Endodermal cell (in vitro differentiated cells): ENCODE measurements around the gene PDE6D. TPM values are rescaled to one million over a fixed set of nuclear protein-coding genes. Genes with fewer than 3 reads are reported as not detected.

ENCODE experiments used
- DNase-seq: peaks from one replicate; pipeline ENCODE4 v3.0.0-alpha.2; 2017
- H3K27ac ChIP-seq: 2 replicates; pipeline ENCODE4 v1.5.1; 2013; ENCODE audit warnings: mild to moderate bottlenecking, low read depth, low read length, moderate library complexity
- H3K27me3 ChIP-seq: 2 replicates; pipeline ENCODE4 v1.6.1; 2013; ENCODE audit warnings: mild to moderate bottlenecking, low read length, moderate library complexity; ENCODE audit not compliant: insufficient read depth, control insufficient read depth, poor library complexity, severe bottlenecking
- H3K36me3 ChIP-seq: 2 replicates; pipeline ENCODE4 v1.7.0; 2013; ENCODE audit warnings: mild to moderate bottlenecking, low read length, moderate library complexity; ENCODE audit not compliant: control insufficient read depth, insufficient read depth
- H3K4me1 ChIP-seq: one replicate; pipeline ENCODE4 v1.7.0; 2013; ENCODE audit warnings: low read length; ENCODE audit not compliant: control insufficient read depth, insufficient read depth
- H3K4me3 ChIP-seq: 2 replicates; pipeline ENCODE4 v1.5.1; 2013; ENCODE audit warnings: mild to moderate bottlenecking, low read length, moderate library complexity
- H3K9ac ChIP-seq: 2 replicates; pipeline ENCODE4 v1.6.1; 2013; ENCODE audit warnings: mild to moderate bottlenecking, low read length, moderate library complexity; ENCODE audit not compliant: poor library complexity, severe bottlenecking; ENCODE audit errors: extremely low read depth
- H3K9me3 ChIP-seq: 2 replicates; pipeline ENCODE4 v1.6.1; 2013; ENCODE audit warnings: mild to moderate bottlenecking, low read length, moderate library complexity; ENCODE audit not compliant: control insufficient read depth
- H3K27ac Mint-ChIP-seq: 2 replicates; pipeline ENCODE4 v1.8.0; 2020; ENCODE audit warnings: mixed read lengths
- H3K27me3 Mint-ChIP-seq: 2 replicates; pipeline ENCODE4 v1.8.0; 2021; ENCODE audit warnings: mild to moderate bottlenecking, mixed read lengths; ENCODE audit not compliant: insufficient read depth
- H3K36me3 Mint-ChIP-seq: 2 replicates; pipeline ENCODE4 v1.8.0; 2020; ENCODE audit warnings: low read depth, mixed read lengths
- H3K4me1 Mint-ChIP-seq: 2 replicates; pipeline ENCODE4 v1.8.0; 2020; ENCODE audit warnings: mixed read lengths
- H3K4me3 Mint-ChIP-seq: 2 replicates; pipeline ENCODE4 v1.8.0; 2020; ENCODE audit warnings: mild to moderate bottlenecking, moderate library complexity, mixed read lengths
- H3K9me3 Mint-ChIP-seq: 2 replicates; pipeline ENCODE4 v1.8.0; 2020; ENCODE audit warnings: mild to moderate bottlenecking, mixed read lengths
- CTCF ChIP-seq: fragments of 200-600 bp; sonication (generic); conservative IDR thresholded peaks from 2 replicates; pipeline ENCODE4 v1.5.0; 2021; ENCODE audit warnings: antibody characterized with exemption, mild to moderate bottlenecking
- WGBS, 2 experiments: methylation state at CpG; one replicate each; pipeline versions ENCODE4 v1.1.5 to v1.1.7; 2013; ENCODE audit warnings: missing lambda C conversion rate in 2 of 2, mixed read lengths in 1 of 2; ENCODE audit not compliant: insufficient coverage in 1 of 2, insufficient read length in 1 of 2; 5-methylcytosine and 5-hydroxymethylcytosine counted together
- total RNA-seq, 2 donors: library from RNA; stranded (reverse); fragmentation: NEBNext Ultra II Directional in 1 of 2; extraction: Animal tissue kit (Norgen Biotek cat#: 25700) in 1 of 2; gene quantifications; 2 replicates in 1 of 2; 3 replicates in 1 of 2; pipeline ENCODE4 v1.2.1, GENCODE V29; 2021

The PDE6D gene
- total RNA-seq, 2 donors from 2014 or later = 24.7 to 25.5 TPM

GRCh38 chr2:231715988-231716616 lies 65.0 kb downstream of the PDE6D start:
- Histone ChIP-seq H3K36me3 (peaks cover 31% of the 10 kb centered on the region), H3K4me3 (no peak overlapping the region), H3K27ac (peak overlapping the region; percentile 65), H3K9me3 (no peaks in the 10 kb centered on the region), H3K4me1 (no peaks in the 10 kb centered on the region), H3K27me3 (no peaks in the 10 kb centered on the region), H3K9ac (no peak overlapping the region)
- H3K36me3 Mint-ChIP-seq = peaks cover 26% of the 10 kb centered on the region
- WGBS, 2 experiments = 77 to 86% methylated on average over 6 to 8 of the region's 8 CpGs
- no peaks in the 10 kb centered on the region for H3K27me3 Mint-ChIP-seq
- H3K9me3 Mint-ChIP-seq = no peaks in the 10 kb centered on the region
- DNase-seq = peak; percentile 62
- H3K27ac Mint-ChIP-seq = peak overlapping the region; percentile 91
- H3K4me1 Mint-ChIP-seq = peaks cover 19% of the 10 kb centered on the region
- no peak overlapping the region for H3K4me3 Mint-ChIP-seq
- TF ChIP-seq CTCF = no peak

GRCh38 chr2:231715499-231715837 lies 65.6 kb downstream of the PDE6D start:
- Histone ChIP-seq H3K36me3 (peaks cover 37% of the 10 kb centered on the region), H3K9me3 (no peaks in the 10 kb centered on the region), H3K4me3 (no peak overlapping the region), H3K27ac (no peak overlapping the region), H3K4me1 (no peaks in the 10 kb centered on the region), H3K9ac (no peak overlapping the region), H3K27me3 (no peaks in the 10 kb centered on the region)
- 77 to 78% methylated on average over 3 to 5 of the region's 5 CpGs for whole genome bisulfite sequencing, 2 experiments
- no peaks in the 10 kb centered on the region for H3K9me3 Mint-ChIP-seq
- peaks cover 20% of the 10 kb centered on the region for H3K4me1 Mint-ChIP-seq
- TF ChIP-seq CTCF = no peak
- H3K36me3 Mint-ChIP-seq = peaks cover 30% of the 10 kb centered on the region
- DNase-seq = no peak
- H3K27me3 Mint-ChIP-seq = no peaks in the 10 kb centered on the region
- H3K27ac Mint-ChIP-seq = peak overlapping the region; percentile 91
- H3K4me3 Mint-ChIP-seq = no peak overlapping the region

- Mint-ChIP-seq H3K9me3 (no peaks in the 10 kb centered on the region), H3K36me3 (peaks cover 31% of the 10 kb centered on the region), H3K27me3 (no peaks in the 10 kb centered on the region), H3K4me3 (no peak overlapping the region), H3K27ac (peak overlapping the region; percentile 91), H3K4me1 (peaks cover 20% of the 10 kb centered on the region)
- Histone ChIP-seq H3K4me1 (no peaks in the 10 kb centered on the region), H3K36me3 (peaks cover 38% of the 10 kb centered on the region), H3K9me3 (no peaks in the 10 kb centered on the region), H3K4me3 (no peak overlapping the region), H3K9ac (no peak overlapping the region), H3K27me3 (no peaks in the 10 kb centered on the region), H3K27ac (peak overlapping the region; percentile 54)
- WGBS, 2 experiments = 56 to 60% methylated on average over 11 to 17 of the region's 17 CpGs
- DNase-seq = peak; percentile 98
- peak; percentile 92 for TF ChIP-seq CTCF
Measured at GRCh38 chr2:231714639-231715498, 66.2 kb downstream of the PDE6D start.
